ENCODE data around the gene RNF212B.

RNF212B gene

DNA sequence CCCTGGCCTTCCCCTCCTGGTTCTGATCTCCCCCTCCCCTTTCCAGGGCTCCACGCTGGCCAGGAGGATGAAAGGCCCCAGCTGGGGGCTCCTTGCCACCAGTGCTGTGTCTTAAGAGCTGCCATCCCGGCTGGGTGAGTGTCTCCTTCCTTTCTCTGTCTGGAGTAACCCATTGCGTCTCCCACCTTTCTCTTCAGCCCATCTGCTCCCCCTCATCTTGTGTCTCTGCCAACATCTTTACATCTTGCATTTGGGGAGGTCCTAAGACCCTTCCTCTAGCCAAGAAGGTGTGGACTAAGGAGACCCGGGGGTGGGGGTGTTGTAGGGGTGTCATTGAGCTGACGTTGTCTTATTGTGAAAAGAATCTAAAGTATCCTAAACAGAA, 69.4 kb downstream of the RNF212B start:
- Histone ChIP-seq H4K12ac (ENCODE audit: low read depth, low read length) (peak overlapping the region; percentile 81), H3K79me2 (ENCODE audit: control insufficient read depth, insufficient read depth, low read length, poor library complexity) (peaks cover 15% of the 10 kb centered on the region), H2BK5ac (ENCODE audit: low read depth, low read length, poor library complexity) (peak overlapping the region; percentile 90), H2BK120ac (ENCODE audit: insufficient read depth, low read length, poor library complexity) (peak overlapping the region; percentile 93), H3K27me3 (ENCODE audit: insufficient read depth, low read length) (no peaks in the 10 kb centered on the region), H3K27ac (ENCODE audit: low read depth, low read length) (peak overlapping the region; percentile 29), H3K4me1 (ENCODE audit: control insufficient read depth in 1 of 2, insufficient read depth in 2 of 2, low read length in 2 of 2) (peaks cover 11 to 14% of the 10 kb centered on the region in 2 experiments), H3K79me1 (ENCODE audit: low read length) (peaks cover 13% of the 10 kb centered on the region), H3K4me2 (ENCODE audit: low read length) (peak overlapping the region; percentile 74), H3K23ac (ENCODE audit: low read length) (no peak overlapping the region), H4K8ac (ENCODE audit: low read depth, low read length) (peak overlapping the region; percentile 88), H3K9ac (ENCODE audit: low read length) (peak overlapping the region; percentile 86), H3K4me3 (ENCODE audit: low read depth, low read length) (peak overlapping the region; percentile 81), H3K14ac (ENCODE audit: low read length) (peak overlapping the region; percentile 88), H3K36me3 (ENCODE audit: control insufficient read depth in 1 of 2, insufficient read depth in 2 of 2, low read length in 2 of 2) (peaks cover 26 to 29% of the 10 kb centered on the region in 2 experiments), H2AFZ (ENCODE audit: insufficient read depth, low read length, poor library complexity) (peak overlapping the region; percentile 87), H3K9me3 (ENCODE audit: insufficient read depth, low read depth, low read length) (no peaks in the 10 kb centered on the region), H2AK5ac (ENCODE audit: low read length) (peak overlapping the region; percentile 96), H4K91ac (ENCODE audit: low read depth, low read length) (peak overlapping the region; percentile 98), H3K18ac (ENCODE audit: low read length) (peak overlapping the region; percentile 75), H3K4ac (ENCODE audit: low read depth, low read length) (peak overlapping the region; percentile 97), H2BK12ac (ENCODE audit: low read length) (peak overlapping the region; percentile 51)
- DNase-seq: no peak
- no CpG with 5 or more reads among the region's 5 CpGs for WGBS (ENCODE audit: extremely low coverage, insufficient coverage, insufficient read length)

DNA sequence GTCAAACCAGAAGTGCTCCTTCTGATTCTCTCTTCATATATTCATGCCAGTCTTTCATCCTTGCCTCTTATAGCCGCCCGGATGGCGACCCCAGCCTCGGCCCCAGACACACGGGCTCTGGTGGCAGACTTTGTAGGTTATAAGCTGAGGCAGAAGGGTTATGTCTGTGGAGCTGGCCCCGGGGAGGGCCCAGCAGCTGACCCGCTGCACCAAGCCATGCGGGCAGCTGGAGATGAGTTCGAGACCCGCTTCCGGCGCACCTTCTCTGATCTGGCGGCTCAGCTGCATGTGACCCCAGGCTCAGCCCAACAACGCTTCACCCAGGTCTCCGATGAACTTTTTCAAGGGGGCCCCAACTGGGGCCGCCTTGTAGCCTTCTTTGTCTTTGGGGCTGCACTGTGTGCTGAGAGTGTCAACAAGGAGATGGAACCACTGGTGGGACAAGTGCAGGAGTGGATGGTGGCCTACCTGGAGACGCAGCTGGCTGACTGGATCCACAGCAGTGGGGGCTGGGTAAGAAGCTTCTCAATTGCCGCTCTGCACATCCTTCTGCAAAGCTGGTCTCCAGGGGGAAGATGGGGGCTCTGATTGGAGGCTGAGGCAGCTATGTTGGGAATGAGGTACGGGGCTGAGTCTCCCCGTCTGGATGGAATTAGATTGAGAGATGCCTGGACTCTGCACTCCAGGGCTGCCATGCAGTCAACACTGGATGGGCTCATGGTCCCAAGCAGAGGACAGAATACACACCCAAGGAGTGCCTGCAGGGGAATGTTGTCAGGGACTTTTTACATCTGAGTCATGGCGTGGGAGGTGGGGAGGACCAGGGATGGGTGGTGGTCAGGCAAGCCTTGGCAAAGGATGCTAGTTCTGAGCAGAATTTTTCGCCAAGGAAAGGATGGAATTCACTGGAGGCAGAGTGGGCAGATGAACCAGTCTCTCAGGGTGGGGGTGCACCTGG, 70.2 kb downstream of the RNF212B start:
- H2AK5ac ChIP-seq (ENCODE audit: low read length): peak overlapping the region; percentile 55
- peaks cover 26 to 29% of the 10 kb centered on the region in 2 experiments for H3K36me3 ChIP-seq (ENCODE audit: control insufficient read depth in 1 of 2, insufficient read depth in 2 of 2, low read length in 2 of 2)
- H3K4ac ChIP-seq (ENCODE audit: low read depth, low read length): peak overlapping the region; percentile 81
- H4K12ac ChIP-seq (ENCODE audit: low read depth, low read length): peak overlapping the region; percentile 47
- H3K14ac ChIP-seq (ENCODE audit: low read length): peak overlapping the region; percentile 11
- H3K79me2 ChIP-seq (ENCODE audit: control insufficient read depth, insufficient read depth, low read length, poor library complexity): peaks cover 13% of the 10 kb centered on the region
- no peak overlapping the region for H2AFZ ChIP-seq (ENCODE audit: insufficient read depth, low read length, poor library complexity)
- WGBS (ENCODE audit: extremely low coverage, insufficient coverage, insufficient read length): no CpG with 5 or more reads among the region's 22 CpGs
- H3K9ac ChIP-seq (ENCODE audit: low read length): no peak overlapping the region
- peak overlapping the region; percentile 74 for H3K4me2 ChIP-seq (ENCODE audit: low read length)
- no peak overlapping the region for H2BK5ac ChIP-seq (ENCODE audit: low read depth, low read length, poor library complexity)
- no peak overlapping the region for H3K4me3 ChIP-seq (ENCODE audit: low read depth, low read length)
- H2BK12ac ChIP-seq (ENCODE audit: low read length): peak overlapping the region; percentile 22
- H4K8ac ChIP-seq (ENCODE audit: low read depth, low read length): peak overlapping the region; percentile 40
- peaks cover 9% of the 10 kb centered on the region for H3K79me1 ChIP-seq (ENCODE audit: low read length)
- no peak overlapping the region for H4K91ac ChIP-seq (ENCODE audit: low read depth, low read length)
- H3K9me3 ChIP-seq (ENCODE audit: insufficient read depth, low read depth, low read length): no peaks in the 10 kb centered on the region
- no peak overlapping the region for H3K23ac ChIP-seq (ENCODE audit: low read length)
- H3K4me1 ChIP-seq (ENCODE audit: control insufficient read depth in 1 of 2, insufficient read depth in 2 of 2, low read length in 2 of 2): peaks cover 10 to 11% of the 10 kb centered on the region in 2 experiments
- no peak overlapping the region for H3K18ac ChIP-seq (ENCODE audit: low read length)
- H2BK120ac ChIP-seq (ENCODE audit: insufficient read depth, low read length, poor library complexity): no peak overlapping the region
- peak; percentile 19 to 30 for DNase-seq
- H3K27ac ChIP-seq (ENCODE audit: low read depth, low read length): no peak overlapping the region
- no peaks in the 10 kb centered on the region for H3K27me3 ChIP-seq (ENCODE audit: insufficient read depth, low read length)

DNA sequence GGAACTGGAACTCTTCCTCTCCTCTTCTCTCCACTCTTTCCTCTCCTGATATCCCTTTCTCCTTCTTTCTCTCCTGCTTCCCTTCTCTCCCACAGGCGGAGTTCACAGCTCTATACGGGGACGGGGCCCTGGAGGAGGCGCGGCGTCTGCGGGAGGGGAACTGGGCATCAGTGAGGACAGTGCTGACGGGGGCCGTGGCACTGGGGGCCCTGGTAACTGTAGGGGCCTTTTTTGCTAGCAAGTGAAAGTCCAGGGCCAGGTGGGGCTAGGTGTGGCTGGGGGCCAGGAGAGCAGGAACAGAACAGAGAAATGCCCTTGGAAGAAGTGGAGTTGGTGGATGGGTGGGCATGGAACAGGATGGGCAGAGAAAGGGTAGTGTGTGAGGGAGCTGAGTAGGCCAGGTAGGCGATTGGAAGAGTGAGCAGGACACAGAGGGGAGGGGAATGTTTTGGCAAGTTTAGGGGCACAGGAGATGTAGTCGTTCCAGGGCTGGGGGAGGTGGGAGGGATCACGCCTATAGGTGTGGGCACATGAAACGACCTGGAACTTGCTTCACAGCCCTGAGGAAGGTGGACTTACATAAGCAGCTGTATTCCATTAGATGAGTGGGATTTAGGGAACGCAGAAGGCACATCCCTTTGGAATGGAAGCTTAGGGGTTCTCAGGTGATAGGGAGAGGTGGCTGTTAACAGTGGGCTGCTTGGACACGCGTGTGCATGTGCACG, 71.1 kb downstream of the RNF212B start:
- H4K91ac ChIP-seq (ENCODE audit: low read depth, low read length): no peak overlapping the region
- no peak overlapping the region for H4K8ac ChIP-seq (ENCODE audit: low read depth, low read length)
- H3K27ac ChIP-seq (ENCODE audit: low read depth, low read length): no peak overlapping the region
- peaks cover 26 to 29% of the 10 kb centered on the region in 2 experiments for H3K36me3 ChIP-seq (ENCODE audit: control insufficient read depth in 1 of 2, insufficient read depth in 2 of 2, low read length in 2 of 2)
- no peak overlapping the region for H4K12ac ChIP-seq (ENCODE audit: low read depth, low read length)
- DNase-seq: no peak
- no peak overlapping the region for H3K4me3 ChIP-seq (ENCODE audit: low read depth, low read length)
- H3K4me2 ChIP-seq (ENCODE audit: low read length): no peak overlapping the region
- no peak overlapping the region for H3K23ac ChIP-seq (ENCODE audit: low read length)
- H3K9me3 ChIP-seq (ENCODE audit: insufficient read depth, low read depth, low read length): no peaks in the 10 kb centered on the region
- no peak overlapping the region for H3K9ac ChIP-seq (ENCODE audit: low read length)
- no peak overlapping the region for H2BK12ac ChIP-seq (ENCODE audit: low read length)
- WGBS (ENCODE audit: extremely low coverage, insufficient coverage, insufficient read length): no CpG with 5 or more reads among the region's 17 CpGs
- peak overlapping the region; percentile 27 for H3K4ac ChIP-seq (ENCODE audit: low read depth, low read length)
- no peak overlapping the region for H2AK5ac ChIP-seq (ENCODE audit: low read length)
- peaks cover 10 to 11% of the 10 kb centered on the region in 2 experiments for H3K4me1 ChIP-seq (ENCODE audit: control insufficient read depth in 1 of 2, insufficient read depth in 2 of 2, low read length in 2 of 2)
- H3K14ac ChIP-seq (ENCODE audit: low read length): no peak overlapping the region
- H3K18ac ChIP-seq (ENCODE audit: low read length): no peak overlapping the region
- peaks cover 13% of the 10 kb centered on the region for H3K79me2 ChIP-seq (ENCODE audit: control insufficient read depth, insufficient read depth, low read length, poor library complexity)
- peak overlapping the region; percentile 11 for H2AFZ ChIP-seq (ENCODE audit: insufficient read depth, low read length, poor library complexity)
- peaks cover 9% of the 10 kb centered on the region for H3K79me1 ChIP-seq (ENCODE audit: low read length)
- no peak overlapping the region for H2BK5ac ChIP-seq (ENCODE audit: low read depth, low read length, poor library complexity)
- H2BK120ac ChIP-seq (ENCODE audit: insufficient read depth, low read length, poor library complexity): no peak overlapping the region
- no peaks in the 10 kb centered on the region for H3K27me3 ChIP-seq (ENCODE audit: insufficient read depth, low read length)

DNA sequence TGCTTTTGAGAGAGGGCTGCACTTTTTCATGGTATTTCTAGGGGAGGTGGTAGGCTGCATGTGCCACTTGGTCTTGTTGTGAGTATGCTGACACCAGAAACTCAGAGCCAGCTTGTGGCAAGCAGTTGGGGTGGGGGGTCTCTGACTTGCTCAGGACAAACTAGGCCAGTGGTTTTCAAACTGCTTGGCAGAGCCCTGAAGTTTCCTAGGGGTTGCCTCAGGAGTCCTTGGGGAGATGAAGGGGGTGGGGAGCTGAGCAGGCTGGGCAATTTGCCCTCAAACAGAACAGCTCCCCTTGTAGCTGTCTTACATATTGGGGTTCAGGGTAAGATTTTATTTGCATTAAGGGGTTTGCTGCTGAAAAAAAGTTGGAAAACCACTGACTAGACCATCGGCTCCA, 72.8 kb downstream of the RNF212B start:
- no CpG with 5 or more reads among the region's 1 CpG for WGBS (ENCODE audit: extremely low coverage, insufficient coverage, insufficient read length)
- Histone ChIP-seq H2AFZ (ENCODE audit: insufficient read depth, low read length, poor library complexity) (no peak overlapping the region), H2AK5ac (ENCODE audit: low read length) (no peak overlapping the region)

More for the DNA sequence above, 72.8 kb downstream of the RNF212B start:
- Histone ChIP-seq H3K4me1 (ENCODE audit: control insufficient read depth in 1 of 2, insufficient read depth in 2 of 2, low read length in 2 of 2) (peaks cover 10 to 11% of the 10 kb centered on the region in 2 experiments), H3K9me3 (ENCODE audit: insufficient read depth, low read depth, low read length) (no peaks in the 10 kb centered on the region), H3K4me2 (ENCODE audit: low read length) (no peak overlapping the region), H3K4ac (ENCODE audit: low read depth, low read length) (no peak overlapping the region), H3K14ac (ENCODE audit: low read length) (no peak overlapping the region), H2BK120ac (ENCODE audit: insufficient read depth, low read length, poor library complexity) (no peak overlapping the region), H2BK5ac (ENCODE audit: low read depth, low read length, poor library complexity) (no peak overlapping the region), H4K91ac (ENCODE audit: low read depth, low read length) (no peak overlapping the region), H3K36me3 (ENCODE audit: control insufficient read depth in 1 of 2, insufficient read depth in 2 of 2, low read length in 2 of 2) (peaks cover 26 to 31% of the 10 kb centered on the region in 2 experiments), H2BK12ac (ENCODE audit: low read length) (no peak overlapping the region), H3K18ac (ENCODE audit: low read length) (no peak overlapping the region), H3K23ac (ENCODE audit: low read length) (no peak overlapping the region), H4K8ac (ENCODE audit: low read depth, low read length) (no peak overlapping the region), H3K27ac (ENCODE audit: low read depth, low read length) (no peak overlapping the region), H3K27me3 (ENCODE audit: insufficient read depth, low read length) (no peaks in the 10 kb centered on the region), H3K4me3 (ENCODE audit: low read depth, low read length) (no peak overlapping the region), H3K79me1 (ENCODE audit: low read length) (peaks cover 9% of the 10 kb centered on the region), H4K12ac (ENCODE audit: low read depth, low read length) (no peak overlapping the region), H3K9ac (ENCODE audit: low read length) (no peak overlapping the region), H3K79me2 (ENCODE audit: control insufficient read depth, insufficient read depth, low read length, poor library complexity) (peaks cover 13% of the 10 kb centered on the region)
- DNase-seq: no peak

Data from trophoblast cell (in vitro differentiated cells and primary cell).